Measurements from ENCODE around the gene LIPC. TPM values are rescaled to one million over a fixed set of nuclear protein-coding genes. Genes with fewer than 3 reads are reported as not detected.

LIPC gene
- total RNA-seq, 5 donors from 2014 or later (not counting 1 experiment from before 2014, with no cell fraction given) = 0.89 to 2.1 (median 1.5) TPM

- H3K27me3 ChIP-seq (replicated peaks in 1 of 2; ENCODE audit: control insufficient read depth in 2 of 2, extremely low read depth in 1 of 2, insufficient read depth in 2 of 2, low read length in 1 of 2) = no peaks in the 10 kb centered on the region
- POLR2A ChIA-PET = no interaction called here
- no peak overlapping the region for H3K27ac ChIP-seq (ENCODE audit: low read length)
- H3K36me3 ChIP-seq (ENCODE audit: control insufficient read depth in 2 of 2, extremely low read depth in 1 of 2, insufficient read depth in 1 of 2, low read length in 1 of 2) = no peaks in the 10 kb centered on the region
- DNase-seq (no peak), ATAC-seq (replicated peaks in 1 of 4) (no peak)
- H3K36me3 Mint-ChIP-seq = no peaks in the 10 kb centered on the region
- CTCF ChIA-PET = interaction anchor here in 1 of 2 donors (0.6 kb wide), 1 partner anchor 25 kb away, joined by 3 read pairs; no protein-coding TSS in a partner anchor
- no peaks in the 10 kb centered on the region for H3K9me3 ChIP-seq
- no peak overlapping the region for H3K27ac Mint-ChIP-seq
- no peaks in the 10 kb centered on the region for H3K27me3 Mint-ChIP-seq
- H3K4me3 ChIP-seq (ENCODE audit: control insufficient read depth in 1 of 2, extremely low read depth in 1 of 2, low read length in 1 of 2) = no peak overlapping the region
- H3K4me1 ChIP-seq (ENCODE audit: control insufficient read depth in 1 of 2, extremely low read depth in 1 of 2, insufficient read depth in 2 of 2, low read length in 2 of 2) = peaks cover 16 to 33% of the 10 kb centered on the region in 2 experiments
- 98% methylated on average over 5 of the region's 11 CpGs for WGBS (ENCODE audit: insufficient coverage)
- no peak overlapping the region for H3K4me3 Mint-ChIP-seq
- peaks cover 21 to 23% (median 23%) of the 10 kb centered on the region in 3 donors for H3K4me1 Mint-ChIP-seq
- H3K9me3 Mint-ChIP-seq = no peaks in the 10 kb centered on the region
Observed at GRCh38 chr15:58469432-58470353, 37.9 kb downstream of the LIPC start.

- DNase-seq (no peak), ATAC-seq (replicated peaks in 1 of 4) (no peak)
- Mint-ChIP-seq H3K36me3 (no peaks in the 10 kb centered on the region), H3K4me3 (no peak overlapping the region), H3K9me3 (no peaks in the 10 kb centered on the region), H3K27ac (no peak overlapping the region), H3K4me1 (peaks cover 38 to 39% (median 38%) of the 10 kb centered on the region in 3 donors), H3K27me3 (no peaks in the 10 kb centered on the region)
- no CpG with 5 or more reads among the region's 1 CpG for WGBS (ENCODE audit: insufficient coverage)
- Histone ChIP-seq H3K4me1 (ENCODE audit: control insufficient read depth in 1 of 2, extremely low read depth in 1 of 2, insufficient read depth in 2 of 2, low read length in 2 of 2) (peaks cover 30 to 49% of the 10 kb centered on the region in 2 experiments), H3K4me3 (ENCODE audit: control insufficient read depth in 1 of 2, extremely low read depth in 1 of 2, low read length in 1 of 2) (no peak overlapping the region), H3K27ac (ENCODE audit: low read length) (no peak overlapping the region), H3K27me3 (replicated peaks in 1 of 2; ENCODE audit: control insufficient read depth in 2 of 2, extremely low read depth in 1 of 2, insufficient read depth in 2 of 2, low read length in 1 of 2) (no peaks in the 10 kb centered on the region), H3K9me3 (no peaks in the 10 kb centered on the region), H3K36me3 (ENCODE audit: control insufficient read depth in 2 of 2, extremely low read depth in 1 of 2, insufficient read depth in 1 of 2, low read length in 1 of 2) (no peaks in the 10 kb centered on the region)
- CTCF ChIA-PET = interaction anchor here (0.6 kb wide), 2 partner anchors 139 to 1331 kb away, joined by 3 to 4 read pairs; no protein-coding TSS in a partner anchor
- POLR2A ChIA-PET = no interaction called here
Observed at GRCh38 chr15:58471348-58471747, 39.6 kb downstream of the LIPC start.

GRCh38 chr15:58472221-58472620, 40.4 kb downstream of the LIPC start:
- Histone ChIP-seq H3K36me3 (ENCODE audit: control insufficient read depth in 2 of 2, extremely low read depth in 1 of 2, insufficient read depth in 1 of 2, low read length in 1 of 2) (no peaks in the 10 kb centered on the region), H3K4me3 (ENCODE audit: control insufficient read depth in 1 of 2, extremely low read depth in 1 of 2, low read length in 1 of 2) (no peak overlapping the region), H3K4me1 (ENCODE audit: control insufficient read depth in 1 of 2, extremely low read depth in 1 of 2, insufficient read depth in 2 of 2, low read length in 2 of 2) (peaks cover 37 to 58% of the 10 kb centered on the region in 2 experiments), H3K27ac (ENCODE audit: low read length) (no peak overlapping the region), H3K27me3 (replicated peaks in 1 of 2; ENCODE audit: control insufficient read depth in 2 of 2, extremely low read depth in 1 of 2, insufficient read depth in 2 of 2, low read length in 1 of 2) (no peaks in the 10 kb centered on the region), H3K9me3 (no peaks in the 10 kb centered on the region)
- ChIA-PET POLR2A (interaction anchor here in 1 of 2 donors (0.6 kb wide), 1 partner anchor 827 kb away, joined by 4 read pairs; no protein-coding TSS in a partner anchor), CTCF (interaction anchor here in 1 of 2 donors (0.6 kb wide), 1 partner anchor 150 kb away, joined by 3 read pairs; no protein-coding TSS in a partner anchor)
- Mint-ChIP-seq H3K4me3 (no peak overlapping the region), H3K9me3 (no peaks in the 10 kb centered on the region), H3K27ac (no peak overlapping the region), H3K27me3 (no peaks in the 10 kb centered on the region), H3K4me1 (peaks cover 46 to 47% (median 46%) of the 10 kb centered on the region in 3 donors), H3K36me3 (no peaks in the 10 kb centered on the region)
- DNase-seq = no peak
- no CpG with 5 or more reads among the region's 4 CpGs for WGBS (ENCODE audit: insufficient coverage)
- no peak for ATAC-seq (replicated peaks in 1 of 4)

GRCh38 chr15:58472821-58473581, 41.2 kb downstream of the LIPC start:
- H3K4me3 Mint-ChIP-seq = peak overlapping the region; percentile 35 to 62 (median 52)
- no peaks in the 10 kb centered on the region for H3K27me3 Mint-ChIP-seq
- POLR2A ChIA-PET = no interaction called here
- no CpG with 5 or more reads among the region's 8 CpGs for WGBS (ENCODE audit: insufficient coverage)
- CTCF ChIA-PET = interaction anchor here in 1 of 2 donors (0.6 kb wide), 1 partner anchor 150 kb away, joined by 3 read pairs; no protein-coding TSS in a partner anchor
- ATAC-seq (replicated peaks in 1 of 4) = peak; percentile 80 to 95 (median 82)
- peaks cover 39 to 61% of the 10 kb centered on the region in 2 experiments for H3K4me1 ChIP-seq (ENCODE audit: control insufficient read depth in 1 of 2, extremely low read depth in 1 of 2, insufficient read depth in 2 of 2, low read length in 2 of 2)
- H3K27me3 ChIP-seq (replicated peaks in 1 of 2; ENCODE audit: control insufficient read depth in 2 of 2, extremely low read depth in 1 of 2, insufficient read depth in 2 of 2, low read length in 1 of 2) = no peaks in the 10 kb centered on the region
- peak overlapping the region; percentile 76 to 90 for H3K27ac Mint-ChIP-seq
- no peaks in the 10 kb centered on the region for H3K36me3 ChIP-seq (ENCODE audit: control insufficient read depth in 2 of 2, extremely low read depth in 1 of 2, insufficient read depth in 1 of 2, low read length in 1 of 2)
- peaks cover 53 to 54% (median 54%) of the 10 kb centered on the region in 3 donors for H3K4me1 Mint-ChIP-seq
- no peak overlapping the region for H3K4me3 ChIP-seq (ENCODE audit: control insufficient read depth in 1 of 2, extremely low read depth in 1 of 2, low read length in 1 of 2)
- H3K9me3 ChIP-seq = no peaks in the 10 kb centered on the region
- peak in 33 of 35 experiments; percentile 8 to 70 (median 44) for DNase-seq
- H3K9me3 Mint-ChIP-seq = no peaks in the 10 kb centered on the region
- H3K27ac ChIP-seq (ENCODE audit: low read length) = peak overlapping the region; percentile 51
- no peaks in the 10 kb centered on the region for H3K36me3 Mint-ChIP-seq

- H3K9me3 Mint-ChIP-seq = no peaks in the 10 kb centered on the region
- H3K4me3 Mint-ChIP-seq = peak overlapping the region in 2 of 3 donors; percentile 35 to 62
- peaks cover 54 to 61% (median 55%) of the 10 kb centered on the region in 3 donors for H3K4me1 Mint-ChIP-seq
- Histone ChIP-seq H3K4me1 (ENCODE audit: control insufficient read depth in 1 of 2, extremely low read depth in 1 of 2, insufficient read depth in 2 of 2, low read length in 2 of 2) (peaks cover 39 to 61% of the 10 kb centered on the region in 2 experiments), H3K9me3 (no peaks in the 10 kb centered on the region), H3K36me3 (ENCODE audit: control insufficient read depth in 2 of 2, extremely low read depth in 1 of 2, insufficient read depth in 1 of 2, low read length in 1 of 2) (no peaks in the 10 kb centered on the region), H3K4me3 (ENCODE audit: control insufficient read depth in 1 of 2, extremely low read depth in 1 of 2, low read length in 1 of 2) (peak overlapping the region in 1 of 2 donors; percentile 25), H3K27ac (ENCODE audit: low read length) (peak overlapping the region; percentile 51), H3K27me3 (replicated peaks in 1 of 2; ENCODE audit: control insufficient read depth in 2 of 2, extremely low read depth in 1 of 2, insufficient read depth in 2 of 2, low read length in 1 of 2) (no peaks in the 10 kb centered on the region)
- no peaks in the 10 kb centered on the region for H3K27me3 Mint-ChIP-seq
- 20% methylated on average over 1 of the region's 2 CpGs for WGBS (ENCODE audit: insufficient coverage)
- peak overlapping the region; percentile 49 to 76 for H3K27ac Mint-ChIP-seq
- CTCF ChIA-PET = no interaction called here
- POLR2A ChIA-PET = interaction anchor here in 1 of 2 donors (0.6 kb wide), 1 partner anchor 82 kb away, joined by 4 read pairs; no protein-coding TSS in a partner anchor
- no peaks in the 10 kb centered on the region for H3K36me3 Mint-ChIP-seq
- ATAC-seq (replicated peaks in 1 of 4) (peak; percentile 8 to 33 (median 24)), DNase-seq (peak in 1 of 35 experiments; percentile 37)
Observed at GRCh38 chr15:58473724-58474123, 41.9 kb downstream of the LIPC start.
